ENCODE results near the gene NCKAP5.

NCKAP5 gene

DNA sequence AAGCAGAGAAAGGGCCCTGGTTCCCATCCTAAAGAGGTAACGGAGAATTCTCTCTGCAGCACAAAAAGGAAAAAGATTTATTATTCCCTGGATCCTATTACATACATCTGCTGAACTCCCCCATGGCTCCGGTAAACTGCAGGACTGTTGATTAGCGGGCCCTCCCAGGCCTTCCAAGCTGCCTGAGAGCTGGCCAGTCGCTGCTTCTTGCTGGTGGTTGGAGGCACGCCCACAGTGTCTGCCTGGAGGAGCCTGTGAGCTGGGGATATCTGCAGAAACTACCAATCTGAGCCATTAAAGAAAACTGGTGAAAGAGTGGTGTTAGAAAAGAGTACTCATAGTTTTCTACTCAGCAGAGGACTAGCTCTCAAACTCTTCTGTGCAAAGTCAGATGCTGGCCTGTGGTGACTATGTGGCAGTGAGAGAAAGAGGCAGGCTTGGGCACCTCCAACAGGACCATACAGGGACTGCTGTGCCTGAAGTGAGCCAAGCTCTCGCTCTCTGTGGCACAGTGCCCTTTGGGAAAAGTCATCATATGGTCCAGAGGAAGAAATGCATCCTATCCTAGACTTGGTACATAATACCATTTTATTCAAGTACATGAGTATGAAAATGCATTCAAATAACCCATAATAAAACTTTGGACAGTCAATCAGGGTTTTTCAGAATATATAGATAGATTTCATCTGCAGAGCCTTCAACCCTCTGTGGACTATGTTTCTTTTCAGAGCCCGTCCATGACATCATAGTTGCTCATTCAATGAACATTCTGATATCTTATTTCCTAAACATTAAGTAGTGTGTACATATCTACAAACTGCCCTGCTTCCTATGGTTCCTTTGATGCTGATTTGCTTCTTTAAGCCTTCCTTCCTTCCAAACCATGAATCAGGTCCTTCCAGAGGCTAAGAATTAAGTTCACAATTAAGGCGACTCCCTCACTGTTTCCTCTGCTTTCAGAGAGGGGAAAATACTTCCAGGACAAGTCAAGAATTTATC is 656.2 kb downstream of the NCKAP5 start:
- no peak for FAIRE-seq

DNA sequence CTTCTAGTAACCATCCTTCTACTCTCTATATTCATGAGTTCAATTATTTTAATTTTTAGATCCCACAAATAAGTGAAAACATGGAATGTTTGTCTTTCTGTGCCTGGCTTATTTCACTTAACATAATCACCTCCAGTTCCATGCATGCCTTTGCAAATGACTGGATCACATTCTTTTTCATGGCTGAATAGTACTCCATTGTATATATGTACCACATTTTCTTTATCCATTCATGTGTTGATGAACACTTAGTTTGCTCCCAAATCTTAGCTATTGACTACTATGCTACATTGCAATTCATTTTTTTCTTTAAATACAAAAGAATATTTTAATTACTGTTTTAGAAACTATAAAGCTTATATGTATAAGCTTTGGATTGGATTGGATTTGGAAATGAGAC is 657.8 kb downstream of the NCKAP5 start:
- FAIRE-seq = no peak

DNA sequence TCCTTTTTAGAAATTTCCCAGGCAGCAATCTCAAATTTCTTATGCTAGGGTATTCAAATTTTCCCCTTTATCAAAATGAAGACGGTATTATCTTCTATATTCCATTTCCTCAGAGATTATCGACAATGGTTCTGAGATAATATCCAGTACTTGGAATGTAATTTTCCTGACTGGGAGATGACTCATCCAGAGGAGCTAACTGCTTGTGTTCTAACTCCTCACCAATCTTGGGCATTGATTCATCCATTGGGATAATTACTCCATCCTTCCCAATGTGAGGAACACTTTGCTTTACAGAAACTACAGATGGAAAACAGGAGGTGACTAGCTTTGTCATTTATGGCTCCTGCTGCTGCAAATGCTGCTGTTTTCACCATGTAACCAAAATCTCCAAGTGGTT is 658.8 kb downstream of the NCKAP5 start:
- no peak for FAIRE-seq

DNA sequence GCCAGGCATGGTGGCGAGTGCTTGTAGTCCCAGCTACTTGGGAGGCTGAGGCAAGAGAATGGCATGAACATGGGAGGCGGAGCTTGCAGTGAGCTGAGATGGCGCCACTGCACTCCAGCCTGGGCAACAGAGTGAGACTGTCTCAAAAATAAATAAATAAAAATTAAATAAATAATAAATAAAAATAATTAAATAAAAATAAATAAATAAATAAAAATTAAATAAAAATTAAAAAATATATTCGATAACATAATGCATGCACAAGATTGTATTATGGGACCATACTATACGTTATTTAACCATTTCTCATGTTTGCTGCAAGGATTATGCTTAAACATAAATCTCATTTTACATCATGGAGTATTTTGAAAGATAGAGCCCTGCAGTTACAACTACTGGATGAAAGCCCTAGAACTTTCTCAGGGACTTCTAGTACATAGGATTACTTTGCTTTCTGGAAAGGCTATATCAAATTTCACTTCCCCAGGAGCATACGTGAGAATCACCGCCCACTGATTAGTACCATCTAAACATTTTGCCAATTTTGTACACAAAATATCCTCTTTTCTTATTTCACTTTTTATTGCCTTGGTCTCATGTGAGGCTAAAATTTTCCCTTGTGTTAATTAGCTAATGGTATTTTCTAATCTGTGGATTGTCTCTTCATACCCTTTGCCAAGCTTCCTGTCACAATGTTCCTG is 664.0 kb downstream of the NCKAP5 start:
- no peak for FAIRE-seq

DNA sequence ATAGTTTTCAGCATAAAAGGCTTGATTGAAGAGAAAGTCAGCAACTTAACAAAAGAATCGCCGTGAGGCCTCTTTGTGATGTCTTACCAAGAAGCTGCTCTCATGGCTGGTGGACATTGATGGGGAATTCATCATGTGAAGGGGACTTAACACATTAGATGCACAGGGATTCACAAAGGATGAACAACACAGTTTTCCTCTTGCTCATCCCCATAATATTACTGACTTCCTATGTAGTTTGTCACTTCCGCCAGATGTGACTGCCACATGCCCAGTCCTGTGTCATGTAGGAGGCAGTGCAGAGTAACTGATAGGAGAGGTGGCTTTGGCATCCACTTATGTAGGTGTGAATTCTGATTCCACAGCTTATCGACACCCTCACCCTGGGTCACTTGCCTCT is 665.6 kb downstream of the NCKAP5 start:
- FAIRE-seq = no peak

DNA sequence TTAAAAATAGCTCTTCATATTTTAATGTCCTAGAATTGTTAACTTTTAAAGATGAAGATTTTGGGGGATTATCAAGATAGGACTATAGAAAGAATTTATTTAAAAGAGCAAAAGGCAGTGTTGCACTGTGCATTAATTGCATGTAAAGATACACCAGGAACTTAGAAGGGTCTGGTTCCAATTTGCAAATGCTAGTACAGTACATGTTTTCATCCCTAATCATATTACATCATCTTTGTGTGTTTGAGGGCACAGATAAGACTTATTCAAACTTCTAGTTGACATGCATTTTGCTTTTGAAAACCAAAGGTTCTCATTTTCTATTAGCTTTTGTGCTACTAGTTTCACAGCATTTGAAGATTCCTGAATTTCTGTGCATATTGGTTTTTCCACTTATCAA is 666.6 kb downstream of the NCKAP5 start:
- no peak for FAIRE-seq

DNA sequence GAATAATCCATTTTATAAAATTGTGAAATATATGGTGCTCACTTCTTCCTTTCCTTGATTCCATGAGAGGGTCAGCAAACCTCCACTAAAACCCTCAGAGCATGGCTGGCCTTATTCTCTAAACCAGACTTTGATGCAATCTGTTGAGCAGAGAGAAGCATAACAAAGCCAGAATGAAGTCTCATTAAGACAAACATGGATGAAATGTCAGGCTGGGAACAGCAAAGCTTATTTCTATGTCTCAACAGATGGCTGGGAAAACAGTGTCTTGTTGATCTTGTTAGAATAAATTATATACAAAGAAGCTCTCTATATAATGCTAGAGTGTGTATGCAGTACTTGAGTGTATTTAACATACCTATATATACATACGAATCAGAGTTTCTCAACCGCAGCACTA is 671.2 kb downstream of the NCKAP5 start:
- no peak for FAIRE-seq

DNA sequence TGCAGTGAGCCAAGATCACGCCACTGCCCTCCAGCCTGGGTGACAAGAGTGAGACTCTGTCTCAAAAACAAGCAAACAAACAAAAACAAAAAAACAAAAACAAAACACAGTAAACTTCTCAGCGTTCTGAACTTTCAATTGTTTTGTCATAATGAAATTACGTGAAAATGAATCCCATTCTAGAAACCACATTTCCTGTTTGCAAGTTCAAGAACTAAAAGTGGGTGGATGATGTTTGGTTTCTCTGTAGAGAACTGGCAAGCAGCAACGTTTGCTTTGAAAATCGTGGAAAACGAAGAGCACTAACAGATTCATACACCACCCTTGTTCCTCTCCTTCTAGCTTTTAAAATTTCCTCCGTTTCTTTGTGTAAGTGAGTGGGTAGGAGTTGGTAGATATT is 672.2 kb downstream of the NCKAP5 start:
- FAIRE-seq = no peak

DNA sequence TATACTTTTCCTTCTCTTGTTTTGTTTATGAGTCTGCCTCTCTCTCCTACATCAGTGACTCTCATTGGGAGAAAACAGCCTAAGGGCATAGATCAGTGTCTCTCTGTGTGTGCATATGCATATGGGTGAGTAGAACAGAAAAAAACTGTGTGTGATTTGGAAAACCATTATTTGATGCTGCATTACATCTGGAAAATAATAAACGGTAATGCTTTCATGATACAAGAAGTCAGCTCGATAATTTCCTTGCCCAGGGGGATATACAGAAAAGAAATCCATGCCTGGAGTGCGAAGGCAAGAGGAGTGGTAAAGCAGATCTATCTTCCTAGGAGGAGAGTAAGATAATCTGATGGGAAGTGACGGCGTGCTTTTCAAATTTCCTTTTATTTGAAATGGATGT is 676.8 kb downstream of the NCKAP5 start:
- no peak for FAIRE-seq

DNA sequence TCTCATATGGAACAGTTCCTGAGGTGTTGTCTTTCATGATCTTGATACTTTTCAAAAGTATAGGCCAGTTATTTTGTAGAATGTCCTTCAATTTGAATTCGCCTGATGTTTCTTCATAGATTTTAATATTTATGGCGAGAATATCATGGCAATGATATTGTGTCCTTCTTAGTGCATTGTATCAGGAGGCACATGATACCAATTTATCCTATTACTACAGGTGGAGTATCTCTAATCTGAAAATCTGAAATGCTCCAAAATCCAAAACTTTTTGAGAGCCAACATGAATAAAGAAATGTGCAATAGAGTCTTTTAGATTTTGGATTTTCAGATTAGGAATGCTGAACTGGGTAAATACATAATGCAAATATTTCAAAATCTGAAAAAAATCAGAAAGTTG is 681.7 kb downstream of the NCKAP5 start:
- FAIRE-seq = no peak

DNA sequence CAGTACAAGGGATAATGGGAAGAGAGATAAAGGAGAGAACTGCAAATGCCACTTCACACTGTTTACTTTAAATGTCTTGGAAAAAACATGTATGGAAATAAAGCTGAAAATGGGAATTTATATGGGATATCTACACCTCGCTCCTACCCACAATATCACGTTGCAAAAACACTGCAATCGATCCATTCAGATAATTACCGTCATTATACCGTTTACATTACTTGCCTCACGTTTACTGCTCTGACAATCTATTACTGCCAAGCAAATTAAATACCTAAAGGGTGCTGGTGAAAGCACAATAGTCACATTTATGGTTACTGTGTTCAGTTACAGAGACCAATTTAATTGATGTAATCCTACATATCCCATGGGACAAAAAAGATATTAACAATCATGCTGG is 683.6 kb downstream of the NCKAP5 start:
- no peak for FAIRE-seq

DNA sequence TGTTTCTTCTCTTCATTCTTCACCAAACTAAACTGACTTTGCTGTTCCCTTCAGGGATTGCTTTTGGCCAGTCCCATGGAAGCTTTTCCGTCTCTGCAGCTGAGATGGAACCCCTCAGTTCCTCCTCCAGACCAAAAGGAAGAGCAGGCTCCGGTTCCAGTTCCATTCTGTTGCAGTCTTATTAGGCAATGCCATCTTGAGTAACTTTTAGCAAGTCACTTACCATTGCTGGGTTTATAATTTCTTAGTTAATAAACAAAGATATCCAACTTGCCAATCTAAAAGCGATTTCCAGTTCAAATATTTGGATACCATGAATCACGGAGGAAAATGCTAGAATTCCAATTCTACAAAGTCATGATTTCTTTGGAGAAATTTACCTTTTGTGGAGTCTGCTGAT is 684.0 kb downstream of the NCKAP5 start:
- no peak for FAIRE-seq

DNA sequence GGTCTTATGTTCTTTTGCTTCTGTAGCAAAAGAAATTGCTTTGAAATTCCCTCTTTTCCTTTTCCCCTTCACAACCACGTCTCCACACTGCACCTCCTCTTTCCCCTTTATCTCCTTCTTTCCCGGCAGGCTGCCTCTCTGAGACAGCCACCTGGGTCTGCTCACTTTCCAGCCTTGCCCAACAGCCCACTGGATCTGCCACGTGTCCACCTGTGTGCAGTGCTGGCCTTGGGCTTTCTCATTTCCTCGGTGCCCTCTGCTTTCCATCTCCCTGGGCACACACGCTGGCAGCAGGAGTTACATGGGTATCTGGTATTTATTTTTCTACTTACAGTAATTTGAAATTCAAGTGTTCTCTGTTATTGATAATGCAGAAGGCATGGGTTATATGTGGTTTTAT is 684.8 kb downstream of the NCKAP5 start:
- no peak for FAIRE-seq

DNA sequence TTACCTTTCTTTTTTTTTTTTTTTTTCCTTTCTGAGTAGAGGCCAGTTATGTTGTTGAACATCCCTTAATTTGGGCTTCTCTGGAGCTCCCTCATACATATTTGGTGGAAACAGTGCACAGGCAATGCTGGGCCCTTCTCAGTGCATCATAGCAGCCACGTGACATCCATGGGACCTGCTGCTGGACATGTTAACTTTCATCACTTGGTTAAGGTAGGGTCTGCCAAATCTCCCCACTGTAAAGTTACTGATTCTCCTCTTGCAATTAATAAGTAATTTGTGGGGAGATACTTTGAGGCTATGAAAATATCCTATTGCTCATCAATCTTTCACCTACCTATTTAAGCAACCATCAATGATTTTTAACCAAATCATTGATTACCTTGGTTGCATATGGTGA is 686.7 kb downstream of the NCKAP5 start:
- FAIRE-seq = no peak

DNA sequence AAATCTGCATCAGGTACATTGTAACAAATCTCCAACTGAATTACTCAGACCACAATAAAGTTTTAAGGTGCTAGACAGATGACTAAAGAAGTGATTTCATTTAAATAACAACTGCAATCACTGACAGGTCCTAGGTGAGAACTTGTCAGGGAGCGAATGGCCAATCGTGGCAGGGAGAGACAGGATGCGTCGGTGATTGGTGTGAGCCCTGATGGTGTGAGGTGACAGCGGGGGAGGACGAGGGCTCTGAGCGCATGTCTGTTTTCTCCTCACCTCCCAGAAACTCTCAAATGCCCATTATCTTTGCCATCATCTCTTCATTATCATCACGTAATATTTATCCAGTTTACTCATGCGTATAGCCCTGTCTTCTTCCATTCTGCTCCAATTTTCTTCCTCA is 690.3 kb downstream of the NCKAP5 start:
- FAIRE-seq = no peak

DNA sequence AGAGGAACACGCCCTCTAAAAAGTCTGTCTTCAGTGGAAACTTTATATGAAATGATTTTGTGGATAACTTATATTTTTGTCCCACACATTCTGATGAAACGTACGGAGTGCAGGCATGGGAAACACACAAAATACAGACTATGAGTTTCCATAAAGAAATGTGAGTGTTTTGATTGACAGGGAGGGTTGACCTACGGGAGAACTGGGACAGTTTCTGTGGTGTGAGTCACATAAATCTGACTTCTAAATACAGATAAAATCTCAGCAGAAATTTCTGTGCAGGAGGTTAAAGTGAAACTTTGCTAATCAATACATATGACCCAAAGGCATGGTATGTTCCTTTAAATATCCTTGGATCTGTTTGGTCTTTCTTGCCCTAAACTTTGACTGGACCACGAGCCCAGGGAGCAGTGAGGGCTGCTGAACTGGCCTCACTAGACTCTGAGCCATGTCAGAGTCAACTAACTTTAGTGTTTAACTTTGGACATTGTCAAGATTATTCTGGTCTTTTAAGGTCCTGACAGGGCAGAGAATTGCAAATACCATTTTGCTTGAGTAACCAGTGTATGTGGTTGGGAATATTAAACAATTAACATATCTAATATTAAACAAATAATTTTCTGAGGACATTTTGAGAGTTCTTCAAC is 691.4 kb downstream of the NCKAP5 start:
- FAIRE-seq = no peak

DNA sequence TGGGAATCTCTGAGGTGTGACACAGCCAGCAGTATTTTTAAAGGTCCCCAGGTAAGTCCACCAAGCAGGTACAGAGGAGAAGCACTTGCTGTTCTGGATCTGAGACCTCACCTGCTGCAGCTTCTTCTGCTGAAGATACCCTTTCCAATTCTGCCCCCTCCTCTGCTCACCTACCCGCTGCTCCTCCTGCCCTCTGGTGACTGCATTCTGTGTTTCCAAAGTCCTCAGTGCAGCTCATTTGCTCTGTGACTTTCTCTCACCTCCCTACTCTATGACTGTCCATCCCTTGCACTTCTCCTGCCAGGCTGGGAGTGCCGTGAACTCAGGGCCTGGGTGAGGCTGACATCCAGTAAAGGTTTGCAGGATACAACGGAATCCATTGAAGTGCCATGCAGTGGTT is 693.1 kb downstream of the NCKAP5 start:
- FAIRE-seq = no peak

DNA sequence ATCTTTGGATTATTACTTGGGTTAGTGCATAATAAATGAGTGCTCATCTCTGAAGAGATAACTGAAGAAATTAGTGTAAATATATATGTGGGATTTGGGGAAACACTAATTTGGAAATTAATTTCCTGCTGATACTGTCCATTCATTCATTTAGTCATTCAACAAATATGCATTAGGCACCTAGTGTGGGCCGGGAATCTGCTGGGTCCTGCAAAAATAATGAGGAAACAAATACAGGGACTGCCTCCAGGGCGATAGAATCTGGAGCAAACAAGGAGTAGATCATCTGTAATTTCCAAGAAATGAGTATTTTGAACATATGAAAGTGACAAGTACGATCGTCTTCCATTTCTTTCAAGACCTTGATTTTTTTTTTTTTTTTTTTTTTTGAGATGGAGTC is 694.5 kb downstream of the NCKAP5 start:
- no peak for FAIRE-seq

DNA sequence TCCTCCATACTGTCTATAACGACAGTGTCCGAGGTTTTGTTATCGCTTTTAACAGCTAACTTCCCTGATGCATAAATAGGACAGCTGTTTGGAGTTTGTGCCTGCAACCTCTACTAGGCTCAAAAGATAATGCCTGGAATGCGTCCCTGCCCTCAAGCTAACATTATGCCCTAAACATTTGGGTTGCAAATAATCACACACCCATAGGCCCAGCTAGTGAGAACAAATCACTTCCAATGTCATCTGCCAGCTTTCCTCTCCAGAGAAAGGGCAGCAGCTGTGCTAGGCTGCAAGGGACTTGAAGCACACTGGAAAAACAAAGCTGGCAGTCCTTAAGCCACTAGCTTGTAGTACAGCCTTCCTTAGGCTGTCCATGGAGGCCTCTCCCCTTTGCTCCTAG is 696.4 kb downstream of the NCKAP5 start:
- FAIRE-seq = no peak

DNA sequence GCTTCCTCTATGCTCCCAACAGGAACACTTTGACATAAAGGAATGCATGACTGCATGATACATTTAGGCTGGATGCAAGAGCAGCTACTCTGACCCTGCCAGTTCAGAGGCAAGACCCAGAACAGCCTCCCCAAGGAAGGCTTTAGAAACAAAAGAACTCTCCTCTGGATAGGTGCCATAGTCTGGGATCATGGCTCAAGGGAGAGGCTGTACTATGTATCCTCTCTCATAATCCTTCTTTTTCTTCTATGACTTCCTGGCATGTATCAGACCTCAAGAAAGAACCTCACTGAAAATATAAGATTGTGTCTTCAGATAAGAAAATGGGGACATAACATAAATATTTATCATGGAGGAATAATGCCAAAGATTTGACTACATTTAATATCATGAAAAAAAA is 704.3 kb downstream of the NCKAP5 start:
- FAIRE-seq = no peak

DNA sequence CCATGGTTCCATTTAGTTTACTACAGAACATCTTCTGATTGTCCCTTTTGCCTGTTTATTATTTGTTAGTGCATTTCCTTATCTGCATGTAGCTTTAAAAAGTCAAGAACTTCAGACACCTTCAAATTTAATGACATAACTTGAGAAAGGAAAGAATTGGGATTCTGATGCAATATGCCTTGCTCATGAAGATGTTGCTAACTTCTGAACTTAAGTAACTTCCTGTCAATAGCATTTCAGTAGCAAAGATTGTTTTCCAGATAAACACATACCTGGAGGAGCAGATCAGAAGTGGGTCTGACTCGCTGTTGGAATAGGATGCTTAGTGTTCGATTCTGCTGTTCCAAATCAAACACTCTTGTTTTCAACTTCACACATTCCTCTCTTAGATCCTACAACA is 708.0 kb downstream of the NCKAP5 start:
- FAIRE-seq = no peak

DNA sequence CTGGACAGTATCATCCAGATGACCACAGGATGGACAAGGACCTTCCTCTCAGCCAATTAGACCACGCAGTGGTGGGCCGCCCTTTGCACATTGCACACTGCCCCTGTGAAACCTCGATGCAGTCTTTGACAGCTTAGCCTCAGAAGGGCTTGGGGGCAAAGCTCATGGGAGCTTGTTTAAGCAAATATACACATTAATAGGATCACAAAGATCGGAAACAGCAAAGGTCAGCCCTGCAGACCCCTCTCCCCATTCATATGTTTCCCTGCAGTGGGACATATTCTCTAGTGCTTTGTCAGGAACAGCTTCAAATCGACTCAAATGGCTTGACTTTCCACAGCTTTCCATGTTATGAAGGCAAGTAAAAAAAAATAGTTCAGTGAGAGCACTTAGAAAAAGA is 708.7 kb downstream of the NCKAP5 start:
- no peak for FAIRE-seq

DNA sequence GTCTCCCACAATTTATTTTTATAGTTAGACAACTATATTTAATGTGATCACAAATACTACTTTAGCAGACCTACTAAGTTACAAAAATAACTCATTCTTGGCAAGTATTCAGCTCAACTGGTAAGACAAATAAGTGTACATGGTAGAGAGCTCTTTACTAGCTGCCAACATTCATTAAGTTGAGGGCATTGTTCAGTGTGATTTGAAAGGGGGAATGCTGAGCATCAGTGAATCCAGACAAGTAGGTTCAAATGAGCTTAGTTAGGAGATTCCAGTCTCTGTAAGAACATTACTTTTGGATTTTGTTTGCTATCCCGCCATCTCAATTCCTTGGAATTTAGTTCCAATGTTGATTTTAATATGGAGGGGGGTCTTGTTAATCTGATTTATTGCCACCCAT is 710.9 kb downstream of the NCKAP5 start:
- FAIRE-seq = no peak

DNA sequence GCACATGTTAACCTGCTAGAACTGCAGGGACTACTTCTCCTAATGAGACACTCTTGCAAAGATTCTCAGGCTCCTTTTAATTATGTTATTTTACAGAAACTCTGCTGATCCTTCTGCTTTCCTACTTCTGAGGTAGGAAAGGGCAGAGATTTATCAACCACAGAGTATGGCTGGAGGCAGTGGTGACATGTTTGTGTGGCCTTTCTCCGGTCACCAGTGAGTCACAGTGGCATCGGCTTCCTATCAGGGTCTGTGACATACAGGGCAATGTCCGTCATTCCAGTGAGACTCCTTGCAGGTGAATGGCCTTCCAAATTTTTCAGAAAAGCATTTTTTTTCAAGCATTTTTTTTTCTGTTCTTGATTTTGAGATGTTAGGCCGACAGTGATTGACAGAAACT is 717.6 kb downstream of the NCKAP5 start:
- no peak for FAIRE-seq
